ENCODE results near the gene TMEM236.

DNA sequence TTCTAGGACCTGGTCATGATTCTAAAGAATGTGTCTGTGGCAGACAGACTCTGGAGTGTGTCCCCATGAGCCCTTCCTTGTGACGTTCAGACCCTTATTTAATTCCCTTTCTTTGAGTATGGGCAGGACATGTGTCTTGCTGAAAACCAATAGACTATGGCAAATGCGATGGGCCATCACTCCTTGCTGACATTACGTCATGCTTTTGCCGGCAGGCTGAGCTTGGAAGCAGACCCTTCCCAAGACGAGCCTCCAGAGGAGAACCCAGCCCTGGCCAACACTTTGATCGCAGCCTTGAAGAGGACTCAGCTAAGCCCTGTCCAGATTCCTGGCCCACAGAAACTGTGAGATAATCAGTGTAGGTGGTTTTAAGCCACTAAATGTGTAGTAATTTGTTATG, 18.4 kb upstream of the TMEM236 start:
- TF ChIP-seq, protein P1, sequence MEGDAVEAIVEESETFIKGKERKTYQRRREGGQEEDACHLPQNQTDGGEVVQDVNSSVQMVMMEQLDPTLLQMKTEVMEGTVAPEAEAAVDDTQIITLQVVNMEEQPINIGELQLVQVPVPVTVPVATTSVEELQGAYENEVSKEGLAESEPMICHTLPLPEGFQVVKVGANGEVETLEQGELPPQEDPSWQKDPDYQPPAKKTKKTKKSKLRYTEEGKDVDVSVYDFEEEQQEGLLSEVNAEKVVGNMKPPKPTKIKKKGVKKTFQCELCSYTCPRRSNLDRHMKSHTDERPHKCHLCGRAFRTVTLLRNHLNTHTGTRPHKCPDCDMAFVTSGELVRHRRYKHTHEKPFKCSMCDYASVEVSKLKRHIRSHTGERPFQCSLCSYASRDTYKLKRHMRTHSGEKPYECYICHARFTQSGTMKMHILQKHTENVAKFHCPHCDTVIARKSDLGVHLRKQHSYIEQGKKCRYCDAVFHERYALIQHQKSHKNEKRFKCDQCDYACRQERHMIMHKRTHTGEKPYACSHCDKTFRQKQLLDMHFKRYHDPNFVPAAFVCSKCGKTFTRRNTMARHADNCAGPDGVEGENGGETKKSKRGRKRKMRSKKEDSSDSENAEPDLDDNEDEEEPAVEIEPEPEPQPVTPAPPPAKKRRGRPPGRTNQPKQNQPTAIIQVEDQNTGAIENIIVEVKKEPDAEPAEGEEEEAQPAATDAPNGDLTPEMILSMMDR (conservative IDR thresholded peaks at IDR 0.05; ENCODE audit: low read length) = no peak
- TF ChIP-seq EZH2phosphoT487 (IDR thresholded peaks at IDR 0.05; ENCODE audit: borderline replicate concordance, low read depth, low read length) = no peak

Data from OCI-LY7 (cell line).